Vagina (tissue), 2 donors: ENCODE data around the gene ERC2.

Source experiments
- POLR2A ChIP-seq, 2 donors: fragments of 450-650 bp; IDR thresholded peaks; one replicate each; pipeline ENCODE4 v1.6.1; 2017; ENCODE audit warnings: antibody characterized with exemption in 2 of 2, mild to moderate bottlenecking in 2 of 2, moderate library complexity in 2 of 2
- TF ChIP-seq, protein P1 (sequence below), 3 experiments: fragments of 450-650 bp in 2 of 3; fragments of 200-600 bp in 1 of 3; sonication (generic) in 1 of 3; IDR thresholded peaks; one replicate each; pipeline ENCODE4 v1.5.1; 2017 to 2019; ENCODE audit warnings: antibody characterized with exemption in 3 of 3, mild to moderate bottlenecking in 2 of 3, moderate library complexity in 2 of 3

DNA sequence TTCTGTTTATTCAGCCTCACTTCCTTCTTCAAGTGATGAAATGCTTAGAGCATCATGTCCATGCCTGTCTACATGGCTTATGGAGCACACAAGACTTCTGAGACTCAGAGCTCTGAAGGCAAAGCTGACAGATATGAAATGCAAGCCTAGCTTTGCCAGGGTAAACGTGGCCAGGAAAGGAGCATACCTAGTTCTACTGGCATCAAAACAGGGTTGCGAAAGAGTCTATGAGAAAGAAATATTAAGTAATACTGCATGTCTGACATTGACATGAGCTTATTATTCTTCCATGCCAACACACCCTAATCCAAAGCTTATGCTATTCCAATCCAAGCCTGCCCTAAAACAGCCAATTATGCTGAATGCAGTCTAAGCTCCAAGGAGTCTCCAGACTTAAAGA is 391.5 kb downstream of the ERC2 start:
- TF ChIP-seq POLR2A (IDR thresholded peaks at IDR 0.05) = no peak
- TF ChIP-seq, protein P1, sequence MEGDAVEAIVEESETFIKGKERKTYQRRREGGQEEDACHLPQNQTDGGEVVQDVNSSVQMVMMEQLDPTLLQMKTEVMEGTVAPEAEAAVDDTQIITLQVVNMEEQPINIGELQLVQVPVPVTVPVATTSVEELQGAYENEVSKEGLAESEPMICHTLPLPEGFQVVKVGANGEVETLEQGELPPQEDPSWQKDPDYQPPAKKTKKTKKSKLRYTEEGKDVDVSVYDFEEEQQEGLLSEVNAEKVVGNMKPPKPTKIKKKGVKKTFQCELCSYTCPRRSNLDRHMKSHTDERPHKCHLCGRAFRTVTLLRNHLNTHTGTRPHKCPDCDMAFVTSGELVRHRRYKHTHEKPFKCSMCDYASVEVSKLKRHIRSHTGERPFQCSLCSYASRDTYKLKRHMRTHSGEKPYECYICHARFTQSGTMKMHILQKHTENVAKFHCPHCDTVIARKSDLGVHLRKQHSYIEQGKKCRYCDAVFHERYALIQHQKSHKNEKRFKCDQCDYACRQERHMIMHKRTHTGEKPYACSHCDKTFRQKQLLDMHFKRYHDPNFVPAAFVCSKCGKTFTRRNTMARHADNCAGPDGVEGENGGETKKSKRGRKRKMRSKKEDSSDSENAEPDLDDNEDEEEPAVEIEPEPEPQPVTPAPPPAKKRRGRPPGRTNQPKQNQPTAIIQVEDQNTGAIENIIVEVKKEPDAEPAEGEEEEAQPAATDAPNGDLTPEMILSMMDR (IDR thresholded peaks at IDR 0.05) = no peak
